A549 (cell line): Measurements from ENCODE around the gene ELF2.

Source experiments
- BHLHE40 ChIP-seq: IDR thresholded peaks from 2 replicates; pipeline ENCODE4 v1.6.1; 2012; ENCODE audit warnings: low read depth, low read length, inconsistent platforms
- EP300 ChIP-seq, 2 experiments: fragments of >200 bp; sonication (Bioruptor Twin); formaldehyde crosslinking; IDR thresholded peaks; 2 replicates in 1 of 2; 3 replicates in 1 of 2; pipeline ENCODE4 v1.6.1; 2016 to 2017
- HMGXB4 ChIP-seq: fragments of 250-450 bp; sonication (Bioruptor Pico); IDR thresholded peaks from 2 replicates; pipeline ENCODE4 v1.5.0; 2021; ENCODE audit warnings: mild to moderate bottlenecking, moderate library complexity, borderline replicate concordance
- PHF8 ChIP-seq: fragments of 200-600 bp; sonication (generic); IDR thresholded peaks from 2 replicates; pipeline ENCODE4 v1.6.1; 2016; ENCODE audit warnings: low read depth, mild to moderate bottlenecking, antibody characterized with exemption, moderate library complexity, borderline replicate concordance
- POLR2A ChIP-seq: IDR thresholded peaks from 2 replicates; pipeline ENCODE4 v1.6.1; 2012; ENCODE audit warnings: mild to moderate bottlenecking, low read length
- REST ChIP-seq: fragments of 200-600 bp; sonication (generic); IDR thresholded peaks from 2 replicates; pipeline ENCODE4 v1.6.1; 2016; ENCODE audit warnings: antibody characterized with exemption, mild to moderate bottlenecking, moderate library complexity
- USF2 ChIP-seq: fragments of 450-650 bp; IDR thresholded peaks from 2 replicates; pipeline ENCODE4 v1.6.1; 2014; ENCODE audit warnings: antibody characterized with exemption
- ZFP36 ChIP-seq: fragments of 450-650 bp; IDR thresholded peaks from 2 replicates; pipeline ENCODE4 v1.6.1; 2014; ENCODE audit warnings: borderline replicate concordance; ENCODE audit not compliant: partially characterized antibody
- TF ChIP-seq, protein P1 (sequence below): fragments of >200 bp; sonication (Bioruptor Twin); formaldehyde crosslinking; IDR thresholded peaks from 3 replicates; pipeline ENCODE4 v1.5.1; 2016

- TF ChIP-seq REST: no peak
- no peak for TF ChIP-seq POLR2A
- TF ChIP-seq, protein P1, sequence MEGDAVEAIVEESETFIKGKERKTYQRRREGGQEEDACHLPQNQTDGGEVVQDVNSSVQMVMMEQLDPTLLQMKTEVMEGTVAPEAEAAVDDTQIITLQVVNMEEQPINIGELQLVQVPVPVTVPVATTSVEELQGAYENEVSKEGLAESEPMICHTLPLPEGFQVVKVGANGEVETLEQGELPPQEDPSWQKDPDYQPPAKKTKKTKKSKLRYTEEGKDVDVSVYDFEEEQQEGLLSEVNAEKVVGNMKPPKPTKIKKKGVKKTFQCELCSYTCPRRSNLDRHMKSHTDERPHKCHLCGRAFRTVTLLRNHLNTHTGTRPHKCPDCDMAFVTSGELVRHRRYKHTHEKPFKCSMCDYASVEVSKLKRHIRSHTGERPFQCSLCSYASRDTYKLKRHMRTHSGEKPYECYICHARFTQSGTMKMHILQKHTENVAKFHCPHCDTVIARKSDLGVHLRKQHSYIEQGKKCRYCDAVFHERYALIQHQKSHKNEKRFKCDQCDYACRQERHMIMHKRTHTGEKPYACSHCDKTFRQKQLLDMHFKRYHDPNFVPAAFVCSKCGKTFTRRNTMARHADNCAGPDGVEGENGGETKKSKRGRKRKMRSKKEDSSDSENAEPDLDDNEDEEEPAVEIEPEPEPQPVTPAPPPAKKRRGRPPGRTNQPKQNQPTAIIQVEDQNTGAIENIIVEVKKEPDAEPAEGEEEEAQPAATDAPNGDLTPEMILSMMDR: no peak
- TF ChIP-seq HMGXB4: no peak
- no peak for TF ChIP-seq BHLHE40
- TF ChIP-seq ZFP36: no peak
- no peak for TF ChIP-seq PHF8
- no peak for TF ChIP-seq EP300 (IDR thresholded peaks at IDR 0.05)
- no peak for TF ChIP-seq USF2
These were observed 100.8 kb downstream of the ELF2 start for GRCh38 chr4:139076016-139076744.
